SU-DHL-6 (cell line): ENCODE data around the gene C4orf46.

Experiments
- EZH2phosphoT487 ChIP-seq: fragments of 200-600 bp; sonication (generic), shearing (Covaris generic); conservative IDR thresholded peaks from 2 replicates; pipeline ENCODE4 v1.6.1; 2018; ENCODE audit warnings: mild to moderate bottlenecking, antibody characterized with exemption, low read length, moderate library complexity, mixed read lengths
- TF ChIP-seq, protein P1 (sequence below): fragments of 200-600 bp; sonication (generic); IDR thresholded peaks from one replicate; pipeline ENCODE4 v1.5.1; 2017; ENCODE audit warnings: antibody characterized with exemption, mild to moderate bottlenecking, low read length, moderate library complexity; ENCODE audit not compliant: insufficient read depth, poor library complexity, severe bottlenecking

DNA sequence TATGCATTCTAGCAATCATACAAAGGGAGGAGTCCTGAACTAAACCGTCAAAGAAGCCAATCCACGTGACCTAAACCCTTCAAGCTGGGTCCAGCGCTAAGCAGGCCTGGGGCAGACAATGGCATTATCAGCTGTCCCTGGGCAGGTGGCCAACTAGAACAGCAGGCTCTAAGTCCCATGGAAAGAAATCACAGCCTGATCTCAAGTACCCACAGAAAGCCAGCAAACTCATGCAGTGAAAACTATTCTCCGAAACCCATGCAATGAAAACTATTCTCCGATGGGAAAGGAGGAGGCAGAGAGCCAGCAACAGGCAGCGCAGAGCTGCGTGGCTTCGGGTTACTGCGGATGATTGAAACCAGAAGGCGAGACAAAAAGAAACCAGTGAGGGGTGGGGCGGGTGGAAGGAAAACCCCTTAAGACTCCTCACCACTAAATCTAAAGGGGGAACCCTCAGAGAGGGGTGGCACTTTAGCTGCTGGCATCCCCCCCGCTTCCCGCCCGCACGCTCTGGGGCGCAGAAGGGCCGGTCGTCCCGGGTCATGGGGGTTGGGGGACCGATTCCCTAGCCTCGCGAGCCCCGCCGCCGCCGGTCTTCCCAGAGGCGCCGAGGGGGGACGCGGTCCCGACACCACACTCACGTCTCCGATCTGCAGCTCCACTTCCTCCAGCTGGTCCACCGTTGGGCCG is 567 bp downstream of the C4orf46 start:
- TF ChIP-seq, protein P1, sequence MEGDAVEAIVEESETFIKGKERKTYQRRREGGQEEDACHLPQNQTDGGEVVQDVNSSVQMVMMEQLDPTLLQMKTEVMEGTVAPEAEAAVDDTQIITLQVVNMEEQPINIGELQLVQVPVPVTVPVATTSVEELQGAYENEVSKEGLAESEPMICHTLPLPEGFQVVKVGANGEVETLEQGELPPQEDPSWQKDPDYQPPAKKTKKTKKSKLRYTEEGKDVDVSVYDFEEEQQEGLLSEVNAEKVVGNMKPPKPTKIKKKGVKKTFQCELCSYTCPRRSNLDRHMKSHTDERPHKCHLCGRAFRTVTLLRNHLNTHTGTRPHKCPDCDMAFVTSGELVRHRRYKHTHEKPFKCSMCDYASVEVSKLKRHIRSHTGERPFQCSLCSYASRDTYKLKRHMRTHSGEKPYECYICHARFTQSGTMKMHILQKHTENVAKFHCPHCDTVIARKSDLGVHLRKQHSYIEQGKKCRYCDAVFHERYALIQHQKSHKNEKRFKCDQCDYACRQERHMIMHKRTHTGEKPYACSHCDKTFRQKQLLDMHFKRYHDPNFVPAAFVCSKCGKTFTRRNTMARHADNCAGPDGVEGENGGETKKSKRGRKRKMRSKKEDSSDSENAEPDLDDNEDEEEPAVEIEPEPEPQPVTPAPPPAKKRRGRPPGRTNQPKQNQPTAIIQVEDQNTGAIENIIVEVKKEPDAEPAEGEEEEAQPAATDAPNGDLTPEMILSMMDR, result no peak
- TF ChIP-seq EZH2phosphoT487, result no peak
